ENCODE measurements around the gene ARHGAP18.

The ARHGAP18 gene

DNA sequence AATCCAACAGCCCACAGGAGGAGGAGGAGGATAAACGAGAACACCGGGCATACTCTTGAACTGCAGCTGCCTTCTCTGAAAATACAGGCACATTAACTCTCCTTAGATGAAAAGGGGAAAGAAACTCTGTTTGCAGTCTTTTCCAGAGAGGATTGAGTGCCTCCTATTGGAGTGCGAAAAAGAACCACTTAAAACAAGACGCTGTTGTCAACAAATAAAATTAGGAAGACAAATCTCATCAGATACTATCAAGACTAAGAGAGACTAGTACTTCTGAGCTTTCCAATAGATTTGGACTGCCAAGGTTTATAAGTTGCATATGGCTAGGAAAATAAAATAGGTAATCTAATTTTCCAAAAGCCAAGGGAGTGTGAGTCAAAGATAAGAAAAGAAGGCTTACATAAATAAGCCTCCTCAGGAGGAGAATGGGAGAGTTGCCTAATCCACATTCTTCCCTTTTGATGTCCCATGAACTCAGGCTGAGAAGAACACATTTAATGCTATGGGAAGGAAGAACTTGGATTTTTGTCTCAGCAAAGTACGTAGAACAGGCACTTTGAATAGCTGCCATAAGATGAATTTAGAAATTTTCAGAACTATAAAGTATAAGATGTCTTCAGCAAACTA is 154.7 kb downstream of the ARHGAP18 start:
- in situ Hi-C loops (cut with MboI; ENCODE audit: low sequenced_read_pairs): no loop called here

DNA sequence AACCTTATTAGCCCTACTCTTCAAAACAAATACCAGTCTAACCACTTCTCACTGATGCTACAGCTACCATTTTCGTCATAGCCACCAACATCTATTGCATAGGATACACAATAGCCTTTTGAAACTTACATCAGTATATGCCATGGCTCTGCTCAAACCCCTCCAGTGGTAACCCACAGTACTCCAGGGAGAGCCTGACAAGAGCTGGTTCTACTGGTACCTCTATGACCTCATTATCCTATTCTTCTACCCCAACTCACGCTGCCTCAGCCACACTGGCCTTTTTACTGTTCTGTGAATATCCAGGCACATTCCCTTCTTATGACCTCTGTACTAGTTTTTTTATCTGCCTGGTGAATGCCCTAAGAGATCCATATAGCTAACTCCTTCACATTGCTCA is 157.6 kb downstream of the ARHGAP18 start:
- in situ Hi-C loops (cut with MboI; ENCODE audit: low sequenced_read_pairs): no loop called here

- in situ Hi-C loops (cut with MboI; ENCODE audit: low sequenced_read_pairs): no loop called here
Observed at GRCh38 chr6:129551486-129551885, 158.5 kb downstream of the ARHGAP18 start.

- in situ Hi-C loops (cut with MboI; ENCODE audit: low sequenced_read_pairs): no loop called here
Observed at GRCh38 chr6:129546702-129547101, 163.3 kb downstream of the ARHGAP18 start.

DNA sequence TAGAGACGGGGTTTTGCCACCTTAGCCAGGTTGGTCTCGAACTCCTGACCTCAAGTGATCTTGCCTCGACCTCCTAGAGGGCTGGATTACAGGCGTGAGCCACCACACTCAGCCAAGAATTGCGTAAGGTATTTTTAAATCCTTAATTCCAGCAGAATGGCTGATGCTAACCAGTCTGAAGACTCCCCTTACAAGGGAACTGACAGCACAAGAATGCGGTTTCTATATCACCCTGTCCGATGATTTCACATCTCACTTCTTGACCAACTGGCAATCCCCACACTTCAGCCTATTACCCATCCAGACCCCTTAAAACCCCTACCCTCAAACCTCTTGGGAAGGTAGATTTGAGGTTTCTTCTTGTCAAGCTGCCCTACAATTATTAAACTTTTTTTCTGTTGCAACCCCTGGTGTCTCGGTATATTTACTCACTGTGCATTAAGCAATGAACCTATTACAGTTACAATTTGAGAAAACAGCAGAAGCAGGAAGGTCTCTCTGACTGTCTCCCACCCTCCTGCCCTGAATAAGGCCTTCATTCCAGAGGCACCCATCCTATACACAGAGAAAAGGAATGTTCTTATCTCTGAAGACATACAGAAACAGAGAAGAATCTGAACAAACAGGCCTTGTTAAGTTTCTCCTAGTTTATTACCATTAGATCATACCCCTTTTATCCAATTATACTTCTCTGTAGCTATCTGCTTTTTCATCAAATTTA is 164.9 kb downstream of the ARHGAP18 start:
- in situ Hi-C loops (cut with MboI; ENCODE audit: low sequenced_read_pairs): no loop called here

DNA sequence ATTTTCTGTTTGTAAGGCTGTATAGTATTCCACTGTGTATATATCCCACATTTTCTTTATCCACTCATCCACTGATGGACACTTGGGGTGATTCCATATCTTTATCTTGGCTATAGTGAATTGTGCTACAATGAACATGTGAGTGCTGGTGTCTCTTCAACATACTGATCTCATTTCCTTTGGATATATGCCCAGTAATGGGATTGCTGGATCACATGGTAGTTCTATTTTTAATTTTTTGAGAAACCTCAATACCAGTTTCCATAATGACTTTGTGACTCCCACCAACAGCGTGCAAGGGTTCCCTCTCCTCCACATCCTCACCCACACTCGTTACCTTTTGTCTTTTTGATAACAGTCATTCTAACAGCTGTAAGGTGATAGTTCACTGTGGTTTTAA is 166.0 kb downstream of the ARHGAP18 start:
- in situ Hi-C loops (cut with MboI; ENCODE audit: low sequenced_read_pairs): no loop called here

- in situ Hi-C loops (cut with MboI; ENCODE audit: low sequenced_read_pairs): no loop called here
Observed at GRCh38 chr6:129542705-129543104, 167.3 kb downstream of the ARHGAP18 start.

DNA sequence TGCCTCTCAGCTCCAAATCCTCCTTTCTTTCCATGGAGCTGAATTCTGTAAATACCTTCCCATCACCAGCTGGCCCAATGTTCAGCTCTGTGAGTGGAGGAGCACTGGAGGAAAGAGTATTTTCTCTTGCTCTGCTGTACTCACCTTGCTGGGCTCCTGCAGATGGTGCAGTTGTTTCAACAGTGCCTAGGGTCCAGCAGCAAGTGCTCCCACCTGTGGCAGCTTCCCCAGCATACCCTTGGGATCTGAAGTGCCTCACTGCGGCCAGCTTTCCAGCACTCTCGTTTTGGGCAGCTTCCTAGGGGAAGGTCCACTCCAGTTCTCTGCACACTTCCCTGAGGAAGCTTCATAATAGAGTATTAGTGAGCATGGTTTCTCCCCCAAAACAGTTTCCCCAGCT is 170.9 kb downstream of the ARHGAP18 start:
- in situ Hi-C loops (cut with MboI; ENCODE audit: low sequenced_read_pairs): no loop called here

DNA sequence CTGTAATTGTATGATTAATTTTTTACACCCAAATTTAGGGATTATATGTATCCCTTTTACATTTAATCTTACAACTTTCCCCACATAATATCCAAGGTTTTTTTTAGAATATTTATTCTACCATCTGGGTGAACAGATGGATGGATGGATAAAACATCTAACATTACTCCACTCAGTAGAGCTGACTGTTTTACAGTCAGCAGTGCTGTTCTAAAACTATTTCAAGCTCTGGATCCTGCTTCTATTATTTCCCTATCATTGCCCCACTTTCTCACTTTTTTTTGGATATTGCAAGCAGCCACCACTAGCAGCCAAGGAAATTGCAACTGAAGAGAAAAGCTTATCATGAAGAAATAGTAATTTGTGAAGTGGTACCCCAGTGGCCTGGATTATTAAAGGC is 173.7 kb downstream of the ARHGAP18 start:
- in situ Hi-C loops (cut with MboI; ENCODE audit: low sequenced_read_pairs): no loop called here

- in situ Hi-C loops (cut with MboI; ENCODE audit: low sequenced_read_pairs): no loop called here
Observed at GRCh38 chr6:129534926-129535325, 175.1 kb downstream of the ARHGAP18 start.

All from HL-60/S4 treated with phorbol 12-myristate 13-acetate at 8.2 ng/mL for 4 days and 3 days (cell line).